GM21447 (cell line): ENCODE measurements around the gene RBMY1F.
"Not testable (repeated sequence)": the region's sequence is repeated elsewhere in the genome, so short reads cannot be mapped to it uniquely, and the experiment has no call there.

ENCODE experiments used
- ATAC-seq: cut with Tn5 transposase; IDR thresholded peaks from one replicate; pipeline ENCODE4 v1.9.1; 2021; ENCODE audit not compliant: unreplicated experiment

Gene RBMY1F

DNA sequence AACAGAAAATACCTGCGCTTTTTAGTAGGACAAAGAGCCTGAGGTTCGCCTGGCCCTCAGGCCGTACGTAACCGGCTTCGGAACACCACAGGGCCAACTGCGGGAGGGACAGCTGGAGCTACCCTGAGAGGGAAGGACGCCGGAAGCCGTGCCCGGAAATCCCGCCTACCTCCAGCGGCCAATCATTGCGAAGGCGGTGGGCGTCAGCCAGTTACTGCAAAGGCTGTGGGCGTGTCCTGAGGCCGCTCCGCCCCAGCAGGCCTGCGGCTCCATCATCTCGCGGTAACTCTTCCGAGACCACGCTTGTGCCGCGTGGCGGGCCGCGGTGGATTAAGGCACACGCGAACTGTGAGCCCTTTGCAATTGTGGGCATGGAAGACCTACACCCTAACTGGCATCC, at the start of gene RBMY1F:
Gene RBMY1F, minus strand, starts transcription at position 101 of the 400 bp plus-strand sequence. CDS start 1,954 bp downstream, outside the sequence.
- not testable (repeated sequence) for ATAC-seq

DNA sequence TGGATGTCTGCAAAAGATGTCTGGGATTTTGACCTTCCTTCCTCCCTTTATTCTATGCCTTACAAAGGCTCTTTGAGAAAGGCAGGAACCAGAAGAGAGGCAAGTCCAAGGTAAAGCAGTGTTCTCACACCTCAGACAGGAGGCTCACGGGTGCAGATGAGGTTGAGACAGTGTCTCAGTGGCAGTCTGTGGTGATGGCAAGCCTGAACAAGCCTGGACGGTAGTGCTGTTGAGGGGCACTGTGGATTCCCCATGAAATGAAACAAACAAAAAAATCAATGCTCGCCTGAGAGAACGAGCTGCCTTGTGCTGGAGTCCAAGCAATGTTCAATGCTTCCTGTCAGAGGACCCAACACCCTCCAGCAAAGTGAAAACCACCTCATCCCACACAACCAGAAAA, 31.6 kb downstream of the RBMY1F start:
- not testable (repeated sequence) for ATAC-seq

DNA sequence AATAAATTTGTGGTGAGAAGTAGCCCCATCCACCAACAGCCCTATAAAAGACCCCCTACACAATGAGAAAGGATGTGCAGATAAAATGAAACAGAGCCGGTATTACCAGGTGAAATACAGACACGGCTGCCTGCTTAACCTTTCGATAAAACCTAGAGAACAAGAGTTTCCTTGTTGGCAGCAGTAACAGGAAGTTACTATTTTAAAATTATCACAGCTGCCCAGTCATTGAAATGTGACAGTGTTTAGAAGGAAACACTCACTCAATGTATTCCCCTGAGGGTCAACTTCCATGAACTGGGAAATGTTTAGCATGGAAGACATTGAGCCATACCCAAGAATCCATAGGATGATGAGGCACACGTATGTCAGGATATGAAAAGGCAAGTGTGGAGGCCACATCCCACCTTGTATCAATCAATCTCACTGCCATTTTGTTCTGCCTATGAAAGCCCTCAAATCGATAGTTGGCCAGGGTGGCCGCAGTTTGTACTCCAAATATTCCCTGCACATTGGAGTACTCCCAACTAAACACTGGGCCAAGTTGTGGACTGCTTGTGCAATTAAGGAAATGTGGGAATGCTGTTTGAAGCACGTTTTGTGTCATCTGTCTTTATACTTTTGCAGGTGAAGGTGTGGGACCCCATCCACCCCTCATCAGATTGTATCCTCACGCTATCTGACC, 41.6 kb downstream of the RBMY1F start:
- not testable (repeated sequence) for ATAC-seq

DNA sequence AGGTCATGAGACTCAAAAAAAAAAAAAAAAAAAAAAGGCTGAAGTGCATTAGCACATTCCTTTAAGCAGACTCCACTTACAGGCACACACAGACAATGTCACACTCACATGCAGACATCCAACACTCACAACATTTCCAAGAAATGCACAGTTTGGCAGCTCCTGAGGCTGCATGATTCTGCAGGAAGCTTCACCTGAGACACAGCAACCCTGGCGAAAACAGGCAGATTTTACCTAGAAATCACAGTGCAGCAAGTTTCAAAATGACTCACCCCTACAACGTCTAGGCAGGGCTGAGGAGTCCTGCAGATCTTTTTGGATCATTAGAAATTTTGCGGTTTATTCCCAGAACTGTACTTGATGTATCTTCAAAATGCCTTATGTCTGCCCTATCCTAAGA, 48.0 kb downstream of the RBMY1F start:
- not testable (repeated sequence) for ATAC-seq

DNA sequence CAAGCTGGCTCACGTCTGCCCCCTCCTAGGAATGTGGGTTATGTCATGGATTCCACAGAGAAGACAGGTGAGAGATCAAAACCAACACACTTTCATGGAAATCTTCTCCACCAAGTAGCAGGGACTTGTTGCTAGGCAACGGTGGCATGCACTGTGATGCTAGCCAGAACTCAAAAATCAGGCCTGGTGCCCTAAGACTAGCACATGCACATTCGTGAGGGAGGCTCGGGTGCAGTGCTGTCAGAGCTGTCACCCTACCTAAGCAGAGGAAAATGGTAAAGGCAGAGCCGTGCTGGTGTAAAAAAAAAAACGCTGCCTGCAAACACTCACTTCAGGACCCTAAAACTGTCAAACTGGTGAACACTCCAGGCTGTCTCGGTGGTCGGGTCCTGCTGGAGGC, 52.2 kb downstream of the RBMY1F start:
- ATAC-seq = not testable (repeated sequence)
